SKM-1 treated with dmso at 0.1 percent for 144 hours (cell line): ENCODE data around the gene COL23A1.

Experiments
- DNase-seq: peaks from one replicate; lab custom pipeline; 2025; ENCODE audit not compliant: unreplicated experiment; lab: John Stamatoyannopoulos, UW

COL23A1 gene

GRCh38 chr5:178557416-178557815, 32.8 kb downstream of the COL23A1 start:
- DNase-seq = no peak

- no peak for DNase-seq
Measured at GRCh38 chr5:178555771-178556211, 34.4 kb downstream of the COL23A1 start.

GRCh38 chr5:178555005-178555404, 35.2 kb downstream of the COL23A1 start:
- no peak for DNase-seq

- DNase-seq = no peak
Measured at GRCh38 chr5:178554311-178554710, 35.9 kb downstream of the COL23A1 start.

GRCh38 chr5:178553517-178553916, 36.7 kb downstream of the COL23A1 start:
- no peak for DNase-seq

- no peak for DNase-seq
Measured at GRCh38 chr5:178551468-178551867, 38.7 kb downstream of the COL23A1 start.

GRCh38 chr5:178551059-178551458, 39.1 kb downstream of the COL23A1 start:
- DNase-seq = peak; percentile 49

- no peak for DNase-seq
Measured at GRCh38 chr5:178548746-178549145, 41.4 kb downstream of the COL23A1 start.

- DNase-seq = no peak
Measured at GRCh38 chr5:178547753-178548415, 42.3 kb downstream of the COL23A1 start.

GRCh38 chr5:178547052-178547666, 43.0 kb downstream of the COL23A1 start:
- DNase-seq = no peak

GRCh38 chr5:178546675-178547033, 43.5 kb downstream of the COL23A1 start:
- DNase-seq = no peak

- DNase-seq = no peak
Measured at GRCh38 chr5:178545941-178546674, 44.1 kb downstream of the COL23A1 start.

- DNase-seq = no peak
Measured at GRCh38 chr5:178545176-178545575, 45.0 kb downstream of the COL23A1 start.

- no peak for DNase-seq
Measured at GRCh38 chr5:178544166-178544834, 45.9 kb downstream of the COL23A1 start.

- DNase-seq = no peak
Measured at GRCh38 chr5:178542455-178542854, 47.7 kb downstream of the COL23A1 start.

GRCh38 chr5:178540526-178540925, 49.7 kb downstream of the COL23A1 start:
- DNase-seq = no peak

- peak; percentile 85 for DNase-seq
Measured at GRCh38 chr5:178538741-178539229, 51.4 kb downstream of the COL23A1 start.

- DNase-seq = no peak
Measured at GRCh38 chr5:178537467-178538371, 52.5 kb downstream of the COL23A1 start.

- DNase-seq = no peak
Measured at GRCh38 chr5:178536541-178537466, 53.4 kb downstream of the COL23A1 start.
